Mesendoderm (in vitro differentiated cells): ENCODE results near the gene LMBRD2.
A peak's percentile ranks its signal among the peaks of the same experiment; 100 is the strongest.

Experiments used
- DNase-seq: peaks from one replicate; pipeline ENCODE4 v3.0.0; 2013
- H2AK5ac ChIP-seq: 2 replicates; pipeline ENCODE4 v1.6.1; 2013; ENCODE audit warnings: low read length, inconsistent platforms
- H2BK120ac ChIP-seq: 2 replicates; pipeline ENCODE4 v1.6.1; 2013; ENCODE audit warnings: low read depth, mild to moderate bottlenecking, low read length, moderate library complexity, mixed read lengths
- H2BK15ac ChIP-seq: replicated peaks from 2 replicates; pipeline ENCODE4 v1.6.1; 2013; ENCODE audit warnings: low read depth, mild to moderate bottlenecking, moderate library complexity
- H2BK5ac ChIP-seq: 2 replicates; pipeline ENCODE4 v1.6.1; 2013; ENCODE audit warnings: low read length, inconsistent platforms
- H3K18ac ChIP-seq: 2 replicates; pipeline ENCODE4 v1.6.1; 2013; ENCODE audit warnings: mild to moderate bottlenecking, low read length, mixed read lengths
- H3K23ac ChIP-seq: one replicate; pipeline ENCODE4 v1.6.1; 2013; ENCODE audit warnings: low read length
- H3K27ac ChIP-seq: 2 replicates; pipeline ENCODE4 v1.5.1; 2013; ENCODE audit warnings: low read depth, mild to moderate bottlenecking, inconsistent platforms, low read length, moderate library complexity
- H3K27me3 ChIP-seq: 2 replicates; pipeline ENCODE4 v1.6.1; 2013; ENCODE audit warnings: low read length, control low read depth, mild to moderate bottlenecking, inconsistent platforms; ENCODE audit not compliant: insufficient read depth, poor library complexity
- H3K36me3 ChIP-seq: 2 replicates; pipeline ENCODE4 v1.6.1; 2013; ENCODE audit warnings: low read length, inconsistent platforms; ENCODE audit not compliant: control insufficient read depth, insufficient read depth
- H3K4ac ChIP-seq: one replicate; pipeline ENCODE4 v1.6.1; 2013; ENCODE audit warnings: low read depth, mild to moderate bottlenecking, low read length, moderate library complexity
- H3K4me1 ChIP-seq: 2 replicates; pipeline ENCODE4 v1.6.1; 2013; ENCODE audit warnings: low read depth, low read length, inconsistent platforms; ENCODE audit not compliant: control insufficient read depth
- H3K4me2 ChIP-seq: 2 replicates; pipeline ENCODE4 v1.6.1; 2013; ENCODE audit warnings: low read length
- H3K4me3 ChIP-seq: 2 replicates; pipeline ENCODE4 v1.5.1; 2013; ENCODE audit warnings: mild to moderate bottlenecking, low read length
- H3K56ac ChIP-seq: one replicate; pipeline ENCODE4 v1.6.1; 2013; ENCODE audit warnings: low read length
- H3K79me1 ChIP-seq: 2 replicates; pipeline ENCODE4 v1.6.1; 2013; ENCODE audit warnings: low read length, inconsistent platforms
- H3K79me2 ChIP-seq: 2 replicates; pipeline ENCODE4 v1.6.1; 2013; ENCODE audit warnings: mild to moderate bottlenecking, low read length; ENCODE audit not compliant: control insufficient read depth, insufficient read depth
- H3K9ac ChIP-seq: 2 replicates; pipeline ENCODE4 v1.6.1; 2013; ENCODE audit warnings: low read length, inconsistent platforms
- H4K5ac ChIP-seq: one replicate; pipeline ENCODE4 v1.6.1; 2013; ENCODE audit warnings: low read length
- H4K8ac ChIP-seq: one replicate; pipeline ENCODE4 v1.6.1; 2013; ENCODE audit warnings: low read depth, mild to moderate bottlenecking, control low read depth, low read length, moderate library complexity
- WGBS: extraction: QIAGEN DNeasy Blood & Tissue Kit; methylation state at CpG from one replicate; pipeline ENCODE4 v1.1.7; 2013; ENCODE audit warnings: low lambda C conversion rate, missing lambda C conversion rate; ENCODE audit not compliant: insufficient coverage; ENCODE audit errors: extremely low coverage; 5-methylcytosine and 5-hydroxymethylcytosine counted together

LMBRD2 gene

GRCh38 chr5:36160617-36161016 lies 8.9 kb upstream of the LMBRD2 start:
- WGBS = no CpG with 5 or more reads among the region's 3 CpGs
- Histone ChIP-seq H2BK5ac (no peak overlapping the region), H3K4ac (no peak overlapping the region), H2AK5ac (no peak overlapping the region), H3K27ac (no peak overlapping the region), H4K5ac (no peak overlapping the region), H4K8ac (no peak overlapping the region), H3K4me1 (peaks cover 9% of the 10 kb centered on the region), H3K36me3 (peaks cover 7% of the 10 kb centered on the region), H3K4me3 (no peak overlapping the region), H3K56ac (no peak overlapping the region), H3K18ac (no peak overlapping the region), H3K23ac (no peak overlapping the region), H3K79me1 (peaks cover 21% of the 10 kb centered on the region), H3K27me3 (no peaks in the 10 kb centered on the region), H2BK15ac (no peak overlapping the region), H3K4me2 (no peak overlapping the region), H3K9ac (no peak overlapping the region), H3K79me2 (peaks cover 47% of the 10 kb centered on the region), H2BK120ac (no peak overlapping the region)
- DNase-seq = no peak

- Histone ChIP-seq H3K79me2 (peaks cover 49% of the 10 kb centered on the region), H3K4me1 (peaks cover 13% of the 10 kb centered on the region), H3K36me3 (peaks cover 4% of the 10 kb centered on the region), H3K4me3 (no peak overlapping the region), H3K27ac (no peak overlapping the region), H3K23ac (no peak overlapping the region), H2BK120ac (no peak overlapping the region), H3K56ac (no peak overlapping the region), H2BK5ac (no peak overlapping the region), H2BK15ac (no peak overlapping the region), H3K18ac (peak overlapping the region; percentile 77), H4K5ac (no peak overlapping the region), H4K8ac (no peak overlapping the region), H2AK5ac (no peak overlapping the region), H3K4ac (peak overlapping the region; percentile 47), H3K4me2 (no peak overlapping the region), H3K27me3 (no peaks in the 10 kb centered on the region), H3K79me1 (peaks cover 16% of the 10 kb centered on the region), H3K9ac (no peak overlapping the region)
- WGBS = no CpG with 5 or more reads among the region's 2 CpGs
- DNase-seq = no peak
Observed at GRCh38 chr5:36158144-36158543, 6.5 kb upstream of the LMBRD2 start.

- H2BK120ac ChIP-seq = no peak overlapping the region
- no peaks in the 10 kb centered on the region for H3K27me3 ChIP-seq
- H4K8ac ChIP-seq = no peak overlapping the region
- H3K9ac ChIP-seq = no peak overlapping the region
- H2AK5ac ChIP-seq = no peak overlapping the region
- H3K18ac ChIP-seq = peak overlapping the region; percentile 42
- H3K23ac ChIP-seq = no peak overlapping the region
- no CpG with 5 or more reads among the region's 1 CpG for WGBS
- no peak overlapping the region for H4K5ac ChIP-seq
- H2BK15ac ChIP-seq = no peak overlapping the region
- no peak overlapping the region for H2BK5ac ChIP-seq
- no peak overlapping the region for H3K56ac ChIP-seq
- H3K79me2 ChIP-seq = peaks cover 54% of the 10 kb centered on the region
- peaks cover 13% of the 10 kb centered on the region for H3K4me1 ChIP-seq
- H3K4me2 ChIP-seq = no peak overlapping the region
- no peak overlapping the region for H3K4ac ChIP-seq
- peak overlapping the region; percentile 82 for H3K27ac ChIP-seq
- no peak overlapping the region for H3K4me3 ChIP-seq
- peaks cover 4% of the 10 kb centered on the region for H3K36me3 ChIP-seq
- H3K79me1 ChIP-seq = peaks cover 16% of the 10 kb centered on the region
- DNase-seq = peak; percentile 97
Observed at GRCh38 chr5:36156619-36157018, 4.9 kb upstream of the LMBRD2 start.

- Histone ChIP-seq H4K5ac (no peak overlapping the region), H4K8ac (no peak overlapping the region), H2AK5ac (no peak overlapping the region), H3K27me3 (no peaks in the 10 kb centered on the region), H3K9ac (no peak overlapping the region), H3K56ac (peak overlapping the region; percentile 18), H3K4me3 (no peak overlapping the region), H3K79me2 (peaks cover 52% of the 10 kb centered on the region), H3K23ac (no peak overlapping the region), H3K4ac (no peak overlapping the region), H3K79me1 (peaks cover 15% of the 10 kb centered on the region), H3K4me2 (peak overlapping the region; percentile 7), H3K4me1 (peaks cover 13% of the 10 kb centered on the region), H3K27ac (peak overlapping the region; percentile 82), H2BK5ac (no peak overlapping the region), H3K36me3 (peaks cover 4% of the 10 kb centered on the region), H3K18ac (peak overlapping the region; percentile 42), H2BK120ac (no peak overlapping the region), H2BK15ac (peak overlapping the region; percentile 14)
- no CpG with 5 or more reads among the region's 4 CpGs for WGBS
- peak; percentile 75 for DNase-seq
Observed at GRCh38 chr5:36156121-36156601, 4.5 kb upstream of the LMBRD2 start.

GRCh38 chr5:36155291-36155690 lies 3.6 kb upstream of the LMBRD2 start:
- Histone ChIP-seq H3K18ac (peak overlapping the region; percentile 42), H3K4ac (no peak overlapping the region), H3K9ac (no peak overlapping the region), H3K79me2 (peaks cover 48% of the 10 kb centered on the region), H2BK120ac (no peak overlapping the region), H3K23ac (no peak overlapping the region), H2BK5ac (no peak overlapping the region), H3K4me1 (peaks cover 13% of the 10 kb centered on the region), H4K5ac (no peak overlapping the region), H3K4me2 (no peak overlapping the region), H3K79me1 (peaks cover 15% of the 10 kb centered on the region), H3K27me3 (no peaks in the 10 kb centered on the region), H4K8ac (no peak overlapping the region), H3K36me3 (peaks cover 4% of the 10 kb centered on the region), H2BK15ac (no peak overlapping the region), H3K4me3 (no peak overlapping the region), H3K56ac (no peak overlapping the region), H2AK5ac (no peak overlapping the region), H3K27ac (peak overlapping the region; percentile 82)
- peak; percentile 42 for DNase-seq
- no CpG with 5 or more reads among the region's 7 CpGs for WGBS

GRCh38 chr5:36153726-36154125 lies 2.0 kb upstream of the LMBRD2 start:
- H3K4me2 ChIP-seq = peak overlapping the region; percentile 19
- no peak overlapping the region for H4K5ac ChIP-seq
- H3K56ac ChIP-seq = no peak overlapping the region
- H3K4ac ChIP-seq = no peak overlapping the region
- no peaks in the 10 kb centered on the region for H3K27me3 ChIP-seq
- H3K27ac ChIP-seq = no peak overlapping the region
- H2BK15ac ChIP-seq = no peak overlapping the region
- peaks cover 2% of the 10 kb centered on the region for H3K36me3 ChIP-seq
- H3K4me1 ChIP-seq = peaks cover 13% of the 10 kb centered on the region
- no peak overlapping the region for H3K18ac ChIP-seq
- peaks cover 11% of the 10 kb centered on the region for H3K79me1 ChIP-seq
- DNase-seq = no peak
- WGBS = no CpG with 5 or more reads among the region's 4 CpGs
- no peak overlapping the region for H2BK120ac ChIP-seq
- H3K4me3 ChIP-seq = no peak overlapping the region
- H2BK5ac ChIP-seq = no peak overlapping the region
- peak overlapping the region; percentile 62 for H3K9ac ChIP-seq
- peaks cover 38% of the 10 kb centered on the region for H3K79me2 ChIP-seq
- no peak overlapping the region for H4K8ac ChIP-seq
- H2AK5ac ChIP-seq = no peak overlapping the region
- H3K23ac ChIP-seq = no peak overlapping the region
